ENCODE measurements around the gene MARK2. TPM values are rescaled to one million over a fixed set of nuclear protein-coding genes. Genes with fewer than 3 reads are reported as not detected.

MARK2 gene
- 25.2 to 31.8 TPM (median 28.8 TPM) in 5 replicates for total RNA-seq (2022; extraction: Qiagen RNA extraction; ENCODE audit: low read depth)

DNA sequence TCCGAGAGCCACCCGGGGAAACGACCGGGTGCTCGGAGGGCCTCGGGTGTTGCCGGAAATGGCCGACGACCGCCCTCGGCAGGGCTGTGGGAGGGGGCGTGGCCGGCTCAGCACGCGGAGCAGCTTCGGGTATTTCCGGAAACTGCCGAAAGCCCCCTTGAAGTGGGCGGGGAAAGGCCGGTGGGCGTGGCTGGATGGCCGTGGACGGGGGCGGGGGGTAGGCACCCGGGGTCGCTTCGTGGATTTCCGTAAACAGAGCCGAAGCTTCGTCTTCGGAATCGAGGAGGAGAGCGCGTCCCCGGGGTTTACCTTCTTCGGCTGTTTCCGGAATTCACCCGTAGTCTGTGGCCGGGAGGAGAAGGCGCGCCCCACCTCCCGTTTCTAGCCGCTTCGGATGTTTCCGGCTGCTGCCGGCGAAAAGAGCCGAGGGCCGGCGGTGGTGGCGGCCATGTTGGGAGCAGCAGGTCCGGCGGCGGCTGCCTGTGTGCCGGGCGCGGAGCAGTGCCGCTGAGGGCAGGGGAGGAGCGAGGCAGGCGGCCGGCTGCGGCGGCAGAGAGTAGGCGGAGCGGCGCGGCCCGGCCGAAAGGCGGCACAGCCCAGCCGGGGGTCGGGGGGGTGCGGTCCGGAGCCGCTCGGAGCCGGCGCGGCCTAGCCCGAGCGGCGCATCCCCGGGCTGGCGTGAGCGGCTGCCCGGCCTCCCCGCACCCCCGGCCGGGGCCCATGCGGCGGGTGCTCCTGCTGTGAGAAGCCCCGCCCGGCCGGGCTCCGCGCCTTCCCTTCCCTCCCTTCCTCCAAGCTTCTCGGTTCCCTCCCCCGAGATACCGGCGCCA, at the start of gene MARK2:
TSS of gene MARK2 (plus strand) at position 433 of the 830 bp plus-strand sequence. CDS start at position 830, 397 bp downstream.

DNA sequence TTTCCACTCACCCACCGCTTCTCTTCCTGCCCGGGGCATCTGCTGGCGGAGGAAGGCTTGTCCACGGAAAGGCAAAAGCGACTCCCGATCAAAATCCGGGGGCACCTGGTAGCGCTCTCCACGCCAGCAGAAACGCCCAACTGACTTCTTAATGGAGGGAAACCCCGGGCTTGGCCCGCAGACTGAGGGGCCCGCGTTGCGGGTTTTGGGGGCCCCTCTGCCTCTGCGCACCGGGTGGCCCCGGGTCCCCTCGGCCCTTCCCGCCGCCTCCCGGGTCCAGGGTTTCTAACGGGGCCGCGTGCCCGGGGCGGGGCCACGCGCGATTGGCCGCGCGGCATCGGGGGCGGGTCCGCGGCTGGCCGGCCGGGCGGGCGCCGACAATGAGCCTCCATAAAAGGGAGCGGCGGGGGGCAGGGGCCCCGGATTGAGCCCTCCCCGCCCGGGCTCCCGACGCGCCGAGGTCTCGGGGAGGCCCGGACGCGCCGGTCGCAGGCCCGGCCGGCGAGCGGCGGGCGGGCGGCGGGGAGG, 25.8 kb upstream of the MARK2 start, which contains the start of gene SPINDOC:
TSS of gene SPINDOC (plus strand) at position 422 of the 528 bp plus-strand sequence. CDS start 231 bp downstream, outside the sequence.

DNA sequence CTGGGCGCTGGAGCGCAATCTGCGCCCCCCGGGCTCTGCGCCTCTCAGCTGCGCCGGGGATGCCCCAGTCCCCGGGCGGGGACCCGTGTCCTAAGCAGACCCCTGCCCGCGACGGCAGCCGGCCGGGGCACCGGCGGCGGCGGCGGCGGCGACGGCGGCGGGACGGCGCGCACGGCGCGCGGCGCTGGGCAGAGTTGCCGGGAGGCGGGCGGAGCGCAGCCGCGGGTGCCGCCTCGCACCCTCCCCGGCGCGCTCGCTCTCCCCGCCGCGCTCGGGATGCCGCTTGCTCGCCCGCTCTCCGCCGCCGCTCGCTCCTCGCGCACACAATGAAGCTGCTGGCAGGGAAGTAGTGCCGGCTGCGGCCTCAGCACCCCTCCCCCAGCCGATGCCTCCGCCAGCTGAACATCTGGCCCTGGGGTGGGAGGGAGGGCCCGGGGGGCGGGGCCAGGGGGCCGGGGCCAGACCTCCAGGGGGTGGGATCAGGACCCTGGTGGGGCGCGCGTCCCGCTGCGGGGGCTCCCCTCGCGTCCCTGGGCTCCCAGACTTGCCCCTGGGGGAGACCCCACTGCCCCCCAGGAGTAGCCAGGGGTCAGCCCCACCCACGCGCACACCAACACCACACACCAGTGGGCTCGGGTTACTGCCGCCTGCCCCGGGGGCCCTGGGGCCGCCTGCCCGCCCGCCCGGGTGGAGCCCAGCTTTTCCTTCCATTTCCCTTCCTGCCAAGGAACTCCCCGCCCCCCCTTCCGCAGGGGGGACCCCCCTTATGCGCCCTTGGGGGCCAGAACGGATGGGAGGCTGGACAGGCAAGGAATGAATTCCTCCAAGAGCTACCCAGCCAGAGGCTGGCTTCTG, 78.2 kb downstream of the MARK2 start, which contains the start of gene RCOR2:
TSS of gene RCOR2 (minus strand) at position 328 of the 855 bp plus-strand sequence. CDS start 708 bp downstream, outside the sequence.

DNA sequence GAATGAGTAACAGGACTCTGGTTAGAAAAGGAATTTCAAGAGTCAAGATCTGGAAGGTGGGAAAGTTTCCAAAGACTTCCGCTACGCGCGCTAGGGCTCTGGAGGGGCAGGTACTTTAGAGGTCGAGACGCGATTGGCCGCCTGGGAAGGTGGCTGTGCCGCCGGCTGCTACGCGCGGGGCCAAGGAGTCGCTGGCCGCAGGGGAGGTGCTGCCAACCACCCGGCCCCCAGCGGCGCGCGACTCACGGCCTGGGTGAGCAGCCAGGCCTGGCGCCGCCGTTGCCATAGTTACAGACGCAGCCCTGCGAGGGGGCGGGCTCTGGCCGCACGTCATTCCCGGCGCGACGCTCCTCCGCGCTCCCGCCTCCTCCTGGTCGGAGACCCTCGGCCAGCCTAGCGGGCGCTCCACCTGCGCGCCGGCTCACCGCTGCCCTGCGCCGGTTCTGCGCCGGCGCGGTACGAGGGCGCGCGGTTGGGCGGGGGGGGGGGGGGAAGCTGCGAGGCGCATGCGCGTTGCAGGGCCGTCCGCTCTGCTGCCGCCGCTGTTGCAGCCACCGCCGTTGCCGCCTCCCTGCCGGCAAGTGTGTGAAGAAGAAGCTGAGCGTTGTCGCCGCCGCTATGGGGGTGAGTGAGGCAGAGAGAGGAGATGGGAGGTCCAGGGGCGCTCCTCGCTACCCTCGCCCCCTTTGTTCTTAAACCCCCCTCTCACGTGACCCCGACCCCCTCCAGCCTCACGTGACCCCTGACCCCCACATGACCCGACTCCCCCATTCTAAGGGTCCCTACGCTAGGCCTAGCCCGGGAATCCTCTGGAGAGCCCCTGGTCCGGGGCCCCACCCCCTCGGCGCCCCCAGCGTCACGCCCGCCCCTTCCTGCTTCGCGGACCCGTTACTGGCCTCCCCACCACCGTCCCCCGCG, 99.8 kb downstream of the MARK2 start, which contains the start of gene NAA40:
TSS of gene NAA40 (plus strand) at position 524 of the 918 bp plus-strand sequence. CDS start at position 619, 95 bp downstream.

Other genes with a start within 250 kb of the MARK2 start
- gene PLAAT3, start 224.7 kb upstream of the MARK2 start, total RNA-seq (2022; extraction: Qiagen RNA extraction; ENCODE audit: low read depth), result 52.1 to 72.6 TPM (median 64.8 TPM) in 5 replicates
- gene ATL3, start 167.7 kb upstream of the MARK2 start, total RNA-seq (2022; extraction: Qiagen RNA extraction; ENCODE audit: low read depth), result 32.7 to 38.5 TPM (median 35.8 TPM) in 5 replicates
- gene RTN3, start 157.6 kb upstream of the MARK2 start, total RNA-seq (2022; extraction: Qiagen RNA extraction; ENCODE audit: low read depth), result 95.6 to 110 TPM (median 103 TPM) in 5 replicates
- gene ZFTA, start 70.3 kb upstream of the MARK2 start, total RNA-seq (2022; extraction: Qiagen RNA extraction; ENCODE audit: low read depth), result 4.1 to 6.8 TPM (median 5.6 TPM) in 5 replicates
- gene SPINDOC, start 25.7 kb upstream of the MARK2 start, total RNA-seq (2022; extraction: Qiagen RNA extraction; ENCODE audit: low read depth), result 35.0 to 48.6 TPM (median 47.7 TPM) in 5 replicates
- 0.70 to 1.2 TPM (median 1.0 TPM) in 5 replicates for gene RCOR2, start 78.1 kb downstream of the MARK2 start, total RNA-seq (2022; extraction: Qiagen RNA extraction; ENCODE audit: low read depth)
- gene NAA40, start 99.9 kb downstream of the MARK2 start, total RNA-seq (2022; extraction: Qiagen RNA extraction; ENCODE audit: low read depth), result 13.6 to 17.0 TPM (median 15.0 TPM) in 5 replicates
- 794 to 1,065 TPM (median 979 TPM) in 5 replicates for gene COX8A, start 135.5 kb downstream of the MARK2 start, total RNA-seq (2022; extraction: Qiagen RNA extraction; ENCODE audit: low read depth)
- 105 to 135 TPM (median 126 TPM) in 5 replicates for gene OTUB1, start 147.3 kb downstream of the MARK2 start, total RNA-seq (2022; extraction: Qiagen RNA extraction; ENCODE audit: low read depth)
- gene FLRT1, start 196.8 kb downstream of the MARK2 start, total RNA-seq (2022; extraction: Qiagen RNA extraction; ENCODE audit: low read depth), result 0.03 to 0.09 TPM (median 0.05 TPM) in 4 of 5 replicates, not detected in the other